Suprapubic skin (tissue), 4 donors: ENCODE data around the gene DDR2. TPM values are rescaled to one million over a fixed set of nuclear protein-coding genes. Genes with fewer than 3 reads are reported as not detected.

Source experiments
- DNase-seq, 2 donors: peaks; one replicate each; pipeline ENCODE4 v3.0.0-alpha.2; 2019; ENCODE audit warnings: low spot score in 2 of 2
- H3K27ac ChIP-seq: fragments of 200-600 bp; sonication (generic); one replicate; pipeline ENCODE4 v1.5.1; 2019
- H3K27me3 ChIP-seq: fragments of 200-600 bp; sonication (generic); one replicate; pipeline ENCODE4 v1.5.1; 2019
- H3K36me3 ChIP-seq: fragments of 200-600 bp; sonication (generic); one replicate; pipeline ENCODE4 v1.5.1; 2019
- H3K4me1 ChIP-seq: fragments of 200-600 bp; sonication (generic); one replicate; pipeline ENCODE4 v1.5.1; 2019
- H3K4me3 ChIP-seq: fragments of 200-600 bp; sonication (generic); one replicate; pipeline ENCODE4 v1.5.1; 2019; ENCODE audit warnings: mild to moderate bottlenecking
- H3K9me3 ChIP-seq: fragments of 200-600 bp; sonication (generic); one replicate; pipeline ENCODE4 v1.5.1; 2019
- CTCF ChIP-seq, 2 donors: fragments of 200-600 bp in 1 of 2; fragments of 450-650 bp in 1 of 2; sonication (generic) in 1 of 2; IDR thresholded peaks; one replicate each; pipeline ENCODE4 v1.5.1; 2016 to 2019; ENCODE audit warnings: antibody characterized with exemption in 2 of 2, mild to moderate bottlenecking in 1 of 2, moderate library complexity in 1 of 2
- EP300 ChIP-seq: sonication (generic); formaldehyde crosslinking; IDR thresholded peaks from one replicate; pipeline ENCODE4 v1.6.1; 2017; ENCODE audit warnings: antibody characterized with exemption
- POLR2A ChIP-seq, 2 donors: fragments of 450-650 bp; IDR thresholded peaks; one replicate each; pipeline ENCODE4 v1.6.1; 2017; ENCODE audit warnings: antibody characterized with exemption in 2 of 2, mild to moderate bottlenecking in 2 of 2, moderate library complexity in 2 of 2
- POLR2AphosphoS5 ChIP-seq, 3 donors: sonication (generic); formaldehyde crosslinking; IDR thresholded peaks; one replicate each; pipeline ENCODE4 v1.6.1; 2017; ENCODE audit warnings: antibody characterized with exemption in 3 of 3
- WGBS: methylation state at CpG from one replicate; pipeline ENCODE4 v1.1.5; 2018; 5-methylcytosine and 5-hydroxymethylcytosine counted together
- total RNA-seq, 4 donors: library from RNA; depleted of rRNA; stranded (reverse); fragments of >200 nt; gene quantifications; one replicate each; pipeline ENCODE4 v1.1.0, GENCODE V29; 2016

DDR2 gene
- total RNA-seq, 4 donors from 2014 or later, result 7.7 to 50.2 (median 13.8) TPM

- 54% methylated on average over 2 of the region's 2 CpGs for WGBS
- Histone ChIP-seq H3K27ac (no peak overlapping the region), H3K27me3 (peaks cover 12% of the 10 kb centered on the region), H3K36me3 (no peaks in the 10 kb centered on the region), H3K4me1 (peaks cover 12% of the 10 kb centered on the region), H3K9me3 (no peaks in the 10 kb centered on the region), H3K4me3 (no peak overlapping the region)
- TF ChIP-seq EP300, result no peak
- TF ChIP-seq POLR2AphosphoS5 (IDR thresholded peaks at IDR 0.05), result no peak
- no peak for TF ChIP-seq POLR2A (IDR thresholded peaks at IDR 0.05)
- TF ChIP-seq CTCF (IDR thresholded peaks at IDR 0.05), result no peak
- DNase-seq, result no peak
These were observed 191.7 kb downstream of the DDR2 start for GRCh38 chr1:162823771-162824525.

GRCh38 chr1:162829268-162829667 is 197.0 kb downstream of the DDR2 start:
- no peaks in the 10 kb centered on the region for H3K4me1 ChIP-seq
- TF ChIP-seq POLR2AphosphoS5 (IDR thresholded peaks at IDR 0.05), result no peak
- no peaks in the 10 kb centered on the region for H3K9me3 ChIP-seq
- no peak for DNase-seq
- 80% methylated on average over 1 of the region's 1 CpG for WGBS
- H3K36me3 ChIP-seq, result no peaks in the 10 kb centered on the region
- H3K27me3 ChIP-seq, result peaks cover 7% of the 10 kb centered on the region
- no peak overlapping the region for H3K27ac ChIP-seq
- H3K4me3 ChIP-seq, result no peak overlapping the region

- TF ChIP-seq CTCF (IDR thresholded peaks at IDR 0.05), result no peak
- no peak for TF ChIP-seq POLR2AphosphoS5 (IDR thresholded peaks at IDR 0.05)
- TF ChIP-seq POLR2A (IDR thresholded peaks at IDR 0.05), result no peak
- TF ChIP-seq EP300, result no peak
These were observed 200.2 kb downstream of the DDR2 start for GRCh38 chr1:162832470-162832869.

GRCh38 chr1:162835157-162835899 is 203.1 kb downstream of the DDR2 start:
- WGBS, result 62% methylated on average over 3 of the region's 3 CpGs
- peaks cover 5% of the 10 kb centered on the region for H3K27me3 ChIP-seq
- H3K4me1 ChIP-seq, result no peaks in the 10 kb centered on the region
- no peak overlapping the region for H3K4me3 ChIP-seq
- H3K36me3 ChIP-seq, result no peaks in the 10 kb centered on the region
- DNase-seq, result no peak
- H3K27ac ChIP-seq, result no peak overlapping the region
- no peak for TF ChIP-seq CTCF (IDR thresholded peaks at IDR 0.05)
- TF ChIP-seq POLR2AphosphoS5 (IDR thresholded peaks at IDR 0.05), result no peak
- TF ChIP-seq EP300, result no peak
- no peak for TF ChIP-seq POLR2A (IDR thresholded peaks at IDR 0.05)
- peaks cover 8% of the 10 kb centered on the region for H3K9me3 ChIP-seq

More at GRCh38 chr1:162832470-162832869, 200.2 kb downstream of the DDR2 start:
- H3K36me3 ChIP-seq, result no peaks in the 10 kb centered on the region
- no peaks in the 10 kb centered on the region for H3K4me1 ChIP-seq
- no peak overlapping the region for H3K4me3 ChIP-seq
- H3K27me3 ChIP-seq, result peaks cover 5% of the 10 kb centered on the region
- no peak for DNase-seq
- no peaks in the 10 kb centered on the region for H3K9me3 ChIP-seq
- no peak overlapping the region for H3K27ac ChIP-seq
- 92% methylated on average over 3 of the region's 3 CpGs for WGBS

Other genes starting within 250 kb of the DDR2 start
- not detected for gene SH2D1B, start 220.3 kb upstream of the DDR2 start, total RNA-seq
- 10 to 100 TPM; 23.6 to 39.0 (median 31.9) TPM for gene UHMK1, start 134.6 kb upstream of the DDR2 start, total RNA-seq
- 10 to 100 TPM; 27.0 to 65.7 (median 47.9) TPM for gene UAP1, start 70.7 kb upstream of the DDR2 start, total RNA-seq
- 10 to 100 TPM; 18.4 to 43.0 (median 20.3) TPM for gene HSD17B7, start 158.2 kb downstream of the DDR2 start, total RNA-seq
- gene CCDC190, start 228.7 kb downstream of the DDR2 start, total RNA-seq, result not detected